RWPE2 (cell line): Measurements from ENCODE around the gene MAU2.

Experiments
- ATAC-seq: fragments of 200-7000 bp; cut with Tn5 transposase; 3 replicates; pipeline ENCODE4 v1.9.1; 2021; ENCODE audit warnings: low read depth
- DNase-seq: peaks from one replicate; pipeline ENCODE4 v3.0.0-alpha.2; 2020; ENCODE audit warnings: low spot score
- H3K27ac ChIP-seq: fragments of 450-650 bp; 2 replicates; pipeline ENCODE4 v1.5.1; 2017; ENCODE audit warnings: mild to moderate bottlenecking; ENCODE audit not compliant: poor library complexity, severe bottlenecking
- H3K27me3 ChIP-seq: fragments of 250-450 bp; sonication (Bioruptor Pico); 2 replicates; pipeline ENCODE4 v1.5.1; 2021; ENCODE audit warnings: mild to moderate bottlenecking, moderate library complexity; ENCODE audit not compliant: insufficient read depth, poor library complexity, severe bottlenecking
- H3K36me3 ChIP-seq: fragments of 250-450 bp; sonication (Bioruptor Pico); 2 replicates; pipeline ENCODE4 v1.5.1; 2020; ENCODE audit warnings: low read depth, mild to moderate bottlenecking, moderate library complexity
- H3K4me1 ChIP-seq: fragments of 250-450 bp; sonication (Bioruptor Pico); 2 replicates; pipeline ENCODE4 v1.5.1; 2021; ENCODE audit warnings: mild to moderate bottlenecking, moderate library complexity; ENCODE audit not compliant: insufficient read depth, poor library complexity, severe bottlenecking
- H3K4me3 ChIP-seq: fragments of 250-450 bp; sonication (Bioruptor Pico); 2 replicates; pipeline ENCODE4 v1.5.1; 2021; ENCODE audit warnings: mild to moderate bottlenecking, moderate library complexity; ENCODE audit not compliant: severe bottlenecking
- H3K9me3 ChIP-seq: fragments of 250-450 bp; sonication (Bioruptor Pico); 2 replicates; pipeline ENCODE4 v1.5.1; 2021; ENCODE audit warnings: mild to moderate bottlenecking, moderate library complexity; ENCODE audit not compliant: severe bottlenecking
- TF ChIP-seq, protein P1 (sequence below): fragments of 450-650 bp; IDR thresholded peaks from one replicate; pipeline ENCODE4 v1.5.1; 2017; ENCODE audit warnings: mild to moderate bottlenecking, moderate library complexity; ENCODE audit not compliant: poor library complexity, severe bottlenecking

MAU2 gene

DNA sequence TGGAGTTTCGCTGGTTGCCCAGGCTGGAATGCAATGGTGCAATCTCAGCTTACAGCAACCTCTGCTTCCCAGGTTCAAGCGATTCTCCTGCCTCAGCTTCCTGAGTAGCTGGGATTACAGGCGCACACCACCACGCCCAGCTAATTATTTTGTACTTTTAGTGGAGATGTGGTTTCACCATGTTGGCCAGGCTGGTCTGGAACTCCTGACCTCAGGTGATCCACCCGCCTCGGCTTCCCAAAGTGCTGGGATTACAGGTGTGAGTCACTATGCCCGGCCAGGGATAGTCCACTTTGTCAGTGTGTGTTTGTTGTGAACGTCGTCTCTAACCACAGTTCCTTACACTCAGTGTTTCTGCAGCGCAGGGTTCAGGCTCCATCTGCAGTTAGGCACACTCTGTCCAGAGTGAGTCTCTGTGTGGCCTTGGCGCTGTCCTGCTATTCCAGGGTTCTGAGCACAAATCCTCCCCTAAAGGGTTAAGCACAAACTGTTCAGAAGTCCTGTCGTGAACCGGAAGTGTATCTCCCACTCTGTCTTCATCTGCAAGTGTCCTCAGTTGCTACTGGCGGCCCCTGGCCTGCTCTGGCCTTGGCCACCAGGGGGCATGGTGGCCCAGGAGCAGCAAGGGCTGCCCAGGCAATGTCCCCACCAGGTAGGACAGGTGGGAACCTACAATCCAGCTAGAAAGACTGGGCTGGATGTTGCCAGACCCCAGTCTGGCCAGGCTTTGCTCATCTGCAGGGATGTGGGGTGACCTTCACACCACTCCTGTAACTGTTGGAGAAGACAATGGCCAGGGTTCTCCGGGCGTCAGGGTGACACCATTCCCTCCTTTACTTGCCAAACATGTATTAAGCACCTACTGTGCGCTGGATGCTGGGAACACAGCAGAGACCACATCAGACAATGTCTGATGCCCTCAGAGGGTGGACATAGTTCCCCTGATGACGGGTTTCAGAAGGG, 46.1 kb downstream of the MAU2 start:
- no peak overlapping the region for H3K4me3 ChIP-seq
- TF ChIP-seq, protein P1, sequence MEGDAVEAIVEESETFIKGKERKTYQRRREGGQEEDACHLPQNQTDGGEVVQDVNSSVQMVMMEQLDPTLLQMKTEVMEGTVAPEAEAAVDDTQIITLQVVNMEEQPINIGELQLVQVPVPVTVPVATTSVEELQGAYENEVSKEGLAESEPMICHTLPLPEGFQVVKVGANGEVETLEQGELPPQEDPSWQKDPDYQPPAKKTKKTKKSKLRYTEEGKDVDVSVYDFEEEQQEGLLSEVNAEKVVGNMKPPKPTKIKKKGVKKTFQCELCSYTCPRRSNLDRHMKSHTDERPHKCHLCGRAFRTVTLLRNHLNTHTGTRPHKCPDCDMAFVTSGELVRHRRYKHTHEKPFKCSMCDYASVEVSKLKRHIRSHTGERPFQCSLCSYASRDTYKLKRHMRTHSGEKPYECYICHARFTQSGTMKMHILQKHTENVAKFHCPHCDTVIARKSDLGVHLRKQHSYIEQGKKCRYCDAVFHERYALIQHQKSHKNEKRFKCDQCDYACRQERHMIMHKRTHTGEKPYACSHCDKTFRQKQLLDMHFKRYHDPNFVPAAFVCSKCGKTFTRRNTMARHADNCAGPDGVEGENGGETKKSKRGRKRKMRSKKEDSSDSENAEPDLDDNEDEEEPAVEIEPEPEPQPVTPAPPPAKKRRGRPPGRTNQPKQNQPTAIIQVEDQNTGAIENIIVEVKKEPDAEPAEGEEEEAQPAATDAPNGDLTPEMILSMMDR = peak; percentile 93

DNA sequence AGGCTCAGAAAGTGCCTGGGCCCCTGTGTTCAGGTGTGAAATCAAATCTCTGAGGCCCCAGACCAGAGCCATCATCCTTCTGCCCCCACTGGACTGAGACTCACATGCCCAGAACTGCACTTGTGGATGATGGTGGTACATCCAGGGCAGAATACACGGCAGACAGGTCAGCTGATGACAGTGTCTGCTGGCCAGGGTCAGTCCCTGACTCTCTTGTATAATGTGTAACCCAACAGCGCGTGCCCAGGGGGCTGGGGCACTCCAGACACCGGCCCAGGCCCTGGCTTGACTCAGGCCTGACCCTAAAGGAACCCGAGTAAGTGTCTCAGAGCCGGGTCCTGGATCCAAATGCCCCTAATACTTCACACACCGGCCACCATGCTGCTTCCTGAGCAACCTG, 47.5 kb downstream of the MAU2 start:
- ATAC-seq (no peak), DNase-seq (no peak)
- no peak overlapping the region for H3K27ac ChIP-seq
- H3K4me1 ChIP-seq = peaks cover 22% of the 10 kb centered on the region
- no peaks in the 10 kb centered on the region for H3K27me3 ChIP-seq
- TF ChIP-seq, protein P1 = no peak
- H3K9me3 ChIP-seq = no peaks in the 10 kb centered on the region
- no peak overlapping the region for H3K4me3 ChIP-seq
- no peaks in the 10 kb centered on the region for H3K36me3 ChIP-seq

More for the DNA sequence above, 46.1 kb downstream of the MAU2 start:
- Histone ChIP-seq H3K36me3 (no peaks in the 10 kb centered on the region), H3K4me1 (peaks cover 19% of the 10 kb centered on the region), H3K27ac (peak overlapping the region; percentile 10), H3K9me3 (no peaks in the 10 kb centered on the region), H3K27me3 (no peaks in the 10 kb centered on the region)
- ATAC-seq = peak; percentile 91
- DNase-seq = no peak

DNA sequence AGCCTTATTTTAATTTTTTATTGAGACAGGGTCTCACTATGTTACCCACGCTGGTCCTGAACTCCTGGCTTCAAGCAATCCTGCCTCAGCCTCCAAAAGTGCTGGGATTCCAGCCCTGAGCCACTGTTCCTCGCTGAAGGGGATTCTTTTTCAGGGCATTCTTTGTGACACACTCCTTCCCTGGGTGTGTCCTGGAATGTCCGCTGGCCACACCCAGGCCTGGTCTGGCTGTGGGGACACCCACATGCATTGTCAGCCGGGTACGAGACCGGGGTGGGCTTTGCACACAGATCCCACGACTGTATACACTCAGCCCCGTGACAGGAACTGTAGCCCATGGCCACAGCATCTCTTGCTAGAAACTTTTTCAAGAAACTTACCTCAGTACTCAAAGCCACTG, 50.4 kb downstream of the MAU2 start:
- Histone ChIP-seq H3K36me3 (no peaks in the 10 kb centered on the region), H3K4me1 (peaks cover 12% of the 10 kb centered on the region), H3K9me3 (no peaks in the 10 kb centered on the region), H3K4me3 (no peak overlapping the region), H3K27ac (peak overlapping the region; percentile 36), H3K27me3 (no peaks in the 10 kb centered on the region)
- DNase-seq = no peak
- 0 out of 3 replicates have a peak, but pooled peaks have one; percentile 26 for ATAC-seq
- TF ChIP-seq, protein P1 = no peak

DNA sequence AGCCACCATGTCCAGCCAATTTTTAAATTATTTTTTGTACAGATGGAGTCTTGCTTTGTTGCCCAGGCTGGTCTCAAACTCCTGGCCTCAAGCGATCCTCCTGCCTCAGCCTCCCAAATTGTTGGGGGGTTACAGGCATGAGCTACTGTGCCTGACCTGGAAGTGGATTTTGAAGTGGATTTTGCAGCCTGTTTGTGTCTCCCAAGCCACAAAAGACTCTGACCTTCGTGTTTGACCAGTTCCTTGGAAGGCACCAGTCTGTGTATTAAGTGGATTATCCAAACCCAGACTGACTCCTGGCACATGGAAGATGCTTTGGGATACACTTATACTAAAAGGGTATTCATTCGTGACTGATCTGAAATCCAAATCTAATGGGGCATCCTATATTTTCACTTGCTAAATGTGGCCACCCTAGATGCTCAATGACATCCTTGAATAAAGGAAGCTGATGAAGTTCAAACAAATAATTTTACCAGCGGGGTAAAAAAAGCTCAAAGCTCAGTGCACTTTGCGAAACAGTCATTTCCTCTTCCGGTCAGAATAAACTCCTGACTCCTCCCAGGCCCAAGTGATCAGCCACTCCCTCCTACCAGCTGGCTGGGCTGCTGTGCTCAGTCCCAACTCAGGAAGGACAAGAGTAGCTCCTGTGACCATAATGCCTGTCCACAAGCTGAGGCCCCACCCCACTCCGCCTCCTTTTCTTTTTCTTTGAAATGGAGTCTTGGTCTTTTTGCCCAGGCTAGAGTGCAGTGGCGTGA, 52.2 kb downstream of the MAU2 start:
- Histone ChIP-seq H3K36me3 (no peaks in the 10 kb centered on the region), H3K27ac (peak overlapping the region; percentile 44), H3K9me3 (no peaks in the 10 kb centered on the region), H3K27me3 (no peaks in the 10 kb centered on the region), H3K4me1 (peaks cover 19% of the 10 kb centered on the region), H3K4me3 (no peak overlapping the region)
- TF ChIP-seq, protein P1 = no peak
- peak; percentile 68 for ATAC-seq
- DNase-seq = no peak
